ENCODE measurements around the gene STEEP1.
"Not testable (repeated sequence)": the region's sequence is repeated elsewhere in the genome, so short reads cannot be mapped to it uniquely, and the experiment has no call there.

Gene STEEP1

GRCh38 chrX:119529345-119530276 is 35.6 kb downstream of the STEEP1 start:
- no peak for DNase-seq (ENCODE audit: low read depth in 2 of 3, low spot score in 2 of 3)

DNA sequence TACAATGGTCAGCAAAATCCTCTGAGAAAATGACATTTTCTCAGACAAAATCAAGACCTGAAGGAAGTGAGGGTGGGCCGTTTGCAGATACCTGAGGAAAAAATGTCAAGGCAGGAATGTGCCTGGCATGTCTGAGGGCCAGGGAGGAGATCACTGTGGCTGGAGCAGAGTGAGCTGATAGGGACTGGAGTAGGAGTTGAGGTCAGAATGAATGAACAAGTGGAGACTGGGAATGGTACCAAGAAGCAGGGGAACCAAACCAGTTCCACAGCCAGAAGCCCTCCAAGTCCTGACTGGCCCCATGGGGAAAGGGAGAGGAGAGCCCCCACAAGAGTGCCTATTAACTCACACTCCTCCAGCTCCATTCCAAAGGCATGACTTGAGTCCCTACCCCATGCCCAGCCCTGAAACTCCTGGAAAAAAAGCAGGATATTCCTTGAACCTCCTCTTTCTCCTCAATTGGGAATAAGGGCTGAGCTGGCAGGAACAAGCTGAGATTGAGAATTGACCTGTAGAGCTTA is 41.5 kb downstream of the STEEP1 start:
- no peak for DNase-seq (ENCODE audit: low read depth in 2 of 3, low spot score in 2 of 3)

GRCh38 chrX:119521246-119521645 is 44.0 kb downstream of the STEEP1 start:
- no peak for DNase-seq (ENCODE audit: low read depth in 2 of 3, low spot score in 2 of 3)

- DNase-seq (ENCODE audit: low read depth in 2 of 3, low spot score in 2 of 3), result no peak
Measured at GRCh38 chrX:119518371-119518770, 46.8 kb downstream of the STEEP1 start.

DNA sequence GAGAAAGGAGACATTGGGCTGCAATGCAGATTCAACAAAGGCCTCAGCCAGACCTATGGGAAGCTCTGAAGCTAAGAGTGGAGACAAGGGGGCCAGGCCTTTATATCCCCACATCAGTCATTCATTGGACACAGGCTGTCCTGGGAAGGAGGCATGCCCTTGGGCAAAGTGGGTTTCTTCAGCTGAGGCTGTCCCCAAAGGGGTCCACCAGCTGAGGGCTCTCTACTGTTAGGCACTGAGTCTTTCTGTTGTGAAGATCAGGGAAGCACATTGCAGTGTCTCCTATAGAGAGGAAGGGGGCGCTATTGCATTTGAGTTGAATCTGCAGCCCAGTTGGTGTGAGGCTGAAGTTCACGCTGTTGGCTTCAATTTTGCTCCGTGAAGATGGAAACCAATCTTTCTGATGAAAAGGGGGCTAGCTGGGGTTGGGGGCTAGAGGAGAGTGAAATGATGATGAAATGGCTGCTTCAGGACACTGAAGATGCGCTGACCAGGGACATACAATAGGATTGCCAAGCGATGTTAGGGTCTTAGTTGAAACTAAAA is 49.0 kb downstream of the STEEP1 start:
- no peak for DNase-seq (ENCODE audit: low read depth in 2 of 3, low spot score in 2 of 3)

GRCh38 chrX:119512146-119512800 is 52.9 kb downstream of the STEEP1 start:
- no peak for DNase-seq (ENCODE audit: low read depth in 2 of 3, low spot score in 2 of 3)

- DNase-seq (ENCODE audit: low read depth in 2 of 3, low spot score in 2 of 3), result no peak
Measured at GRCh38 chrX:119507206-119507605, 58.0 kb downstream of the STEEP1 start.

- DNase-seq (ENCODE audit: low read depth in 2 of 3, low spot score in 2 of 3), result no peak
Measured at GRCh38 chrX:119505945-119506344, 59.3 kb downstream of the STEEP1 start.

DNA sequence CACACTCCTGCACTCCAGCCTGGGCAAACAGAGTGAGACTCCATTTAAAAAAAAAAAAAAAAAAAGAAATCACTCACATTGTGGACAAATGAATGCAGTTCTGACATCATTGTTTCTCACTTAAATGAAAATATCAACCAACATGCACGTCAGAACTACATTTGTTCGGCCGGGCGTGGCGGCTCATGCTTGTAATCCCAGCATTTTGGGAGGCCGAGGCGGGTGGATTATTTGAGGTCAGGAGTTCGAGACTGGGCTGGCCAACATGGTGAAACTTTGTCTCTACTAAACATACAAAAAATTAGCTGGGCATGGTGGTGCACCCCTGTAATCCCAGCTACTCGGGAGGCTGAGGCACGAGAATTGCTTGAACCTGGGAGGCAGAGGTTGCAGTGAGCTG is 60.1 kb downstream of the STEEP1 start:
- DNase-seq (ENCODE audit: low read depth in 2 of 3, low spot score in 2 of 3), result not testable (repeated sequence)

GRCh38 chrX:119503484-119503861 is 61.7 kb downstream of the STEEP1 start:
- DNase-seq (ENCODE audit: low read depth in 2 of 3, low spot score in 2 of 3), result no peak

GRCh38 chrX:119502727-119503483 is 62.3 kb downstream of the STEEP1 start:
- DNase-seq (ENCODE audit: low read depth in 2 of 3, low spot score in 2 of 3), result no peak

DNA sequence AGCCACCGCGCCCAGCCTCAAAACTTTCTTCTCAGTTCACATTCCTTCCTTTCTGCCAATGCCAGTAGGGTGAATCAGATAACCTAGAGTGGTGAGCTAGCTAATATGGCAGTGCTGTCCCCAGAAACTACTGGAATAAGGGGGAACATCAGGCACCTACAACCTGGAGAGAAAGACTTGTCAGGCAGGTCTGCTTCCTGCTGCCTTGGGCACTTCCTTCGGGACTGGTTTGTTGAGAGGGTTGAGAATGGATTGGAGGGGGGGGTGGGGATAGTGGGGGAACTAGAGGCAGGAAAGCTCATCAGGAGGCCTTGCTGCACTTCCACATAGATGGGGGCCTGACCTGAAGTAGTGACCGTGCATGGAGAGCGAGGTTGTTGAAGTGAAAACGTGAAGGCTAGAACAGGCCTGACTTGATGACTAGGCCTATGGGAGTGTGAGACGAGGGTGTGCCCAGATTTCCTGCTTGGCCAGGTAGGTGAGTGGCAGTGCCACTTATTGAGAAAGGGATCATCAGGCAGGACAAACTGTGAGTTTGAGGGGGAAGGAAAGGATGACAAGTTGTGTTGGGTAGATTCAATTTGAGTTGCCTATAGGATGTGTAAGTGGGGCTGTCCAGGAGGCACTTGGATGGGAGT is 63.6 kb downstream of the STEEP1 start:
- DNase-seq (ENCODE audit: low read depth in 2 of 3, low spot score in 2 of 3), result no peak

GRCh38 chrX:119500061-119500800 is 65.0 kb downstream of the STEEP1 start:
- DNase-seq (ENCODE audit: low read depth in 2 of 3, low spot score in 2 of 3), result no peak

- no peak for DNase-seq (ENCODE audit: low read depth in 2 of 3, low spot score in 2 of 3)
Measured at GRCh38 chrX:119497185-119497584, 68.0 kb downstream of the STEEP1 start.

- no peak for DNase-seq (ENCODE audit: low read depth in 2 of 3, low spot score in 2 of 3)
Measured at GRCh38 chrX:119495734-119496726, 69.2 kb downstream of the STEEP1 start.

DNA sequence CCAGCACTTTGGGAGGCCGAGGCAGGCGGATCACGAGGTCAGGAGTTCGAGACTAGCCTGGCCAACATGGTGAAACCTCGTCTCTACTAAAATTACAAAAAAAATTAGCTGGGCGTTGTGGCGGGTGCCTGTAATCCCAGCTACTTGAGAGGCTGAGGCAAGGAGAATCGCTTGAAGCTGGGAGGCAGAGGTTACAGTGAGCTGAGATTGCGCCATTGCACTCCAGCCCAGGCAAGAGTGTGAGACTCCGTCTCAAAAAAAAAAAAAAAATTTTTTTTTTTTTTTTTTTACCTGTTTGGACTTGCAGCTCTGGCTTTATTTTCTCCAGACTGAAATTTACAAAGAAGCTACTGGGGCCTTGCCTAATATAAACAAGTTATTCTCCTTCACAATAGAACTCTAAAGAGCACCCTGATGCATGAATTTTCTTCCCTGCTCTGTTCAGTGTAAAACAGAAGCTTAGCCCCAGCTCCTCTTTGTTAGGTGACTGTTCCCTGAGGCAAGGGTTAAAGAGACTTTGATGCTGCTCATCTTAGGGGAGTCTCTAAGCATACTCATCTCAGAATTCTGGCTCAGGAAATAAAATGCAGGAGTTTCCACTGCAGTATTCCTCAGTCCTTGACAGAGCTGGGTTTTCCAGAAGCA is 71.2 kb downstream of the STEEP1 start:
- not testable (repeated sequence) for DNase-seq (ENCODE audit: low read depth in 2 of 3, low spot score in 2 of 3)

DNA sequence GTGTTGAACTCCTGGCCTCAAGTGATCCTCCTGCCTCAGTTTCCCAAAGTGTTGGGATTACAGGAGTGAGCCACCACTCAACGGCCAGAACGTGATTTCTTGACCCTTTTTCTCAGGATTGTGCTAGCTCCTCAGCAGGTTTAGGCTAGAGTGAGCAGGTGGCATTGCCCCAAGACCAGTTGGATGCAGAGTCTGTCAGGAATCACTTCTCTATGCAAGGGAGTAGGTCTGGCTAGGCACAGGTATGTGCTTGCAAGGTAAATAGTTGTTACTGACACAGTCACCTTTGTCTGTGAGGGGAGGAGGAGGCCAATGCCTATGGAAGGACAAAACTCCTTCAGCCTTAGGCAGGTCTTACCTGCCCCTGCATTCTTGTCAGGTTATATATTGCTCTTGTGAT is 72.7 kb downstream of the STEEP1 start:
- no peak for DNase-seq (ENCODE audit: low read depth in 2 of 3, low spot score in 2 of 3)
